ENCODE measurements around the gene MREG. TPM values are rescaled to one million over a fixed set of nuclear protein-coding genes. Genes with fewer than 3 reads are reported as not detected.

MREG gene, protein sequence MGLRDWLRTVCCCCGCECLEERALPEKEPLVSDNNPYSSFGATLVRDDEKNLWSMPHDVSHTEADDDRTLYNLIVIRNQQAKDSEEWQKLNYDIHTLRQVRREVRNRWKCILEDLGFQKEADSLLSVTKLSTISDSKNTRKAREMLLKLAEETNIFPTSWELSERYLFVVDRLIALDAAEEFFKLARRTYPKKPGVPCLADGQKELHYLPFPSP
- 10.6 and 10.9 TPM in 2 replicates for total RNA-seq

DNA sequence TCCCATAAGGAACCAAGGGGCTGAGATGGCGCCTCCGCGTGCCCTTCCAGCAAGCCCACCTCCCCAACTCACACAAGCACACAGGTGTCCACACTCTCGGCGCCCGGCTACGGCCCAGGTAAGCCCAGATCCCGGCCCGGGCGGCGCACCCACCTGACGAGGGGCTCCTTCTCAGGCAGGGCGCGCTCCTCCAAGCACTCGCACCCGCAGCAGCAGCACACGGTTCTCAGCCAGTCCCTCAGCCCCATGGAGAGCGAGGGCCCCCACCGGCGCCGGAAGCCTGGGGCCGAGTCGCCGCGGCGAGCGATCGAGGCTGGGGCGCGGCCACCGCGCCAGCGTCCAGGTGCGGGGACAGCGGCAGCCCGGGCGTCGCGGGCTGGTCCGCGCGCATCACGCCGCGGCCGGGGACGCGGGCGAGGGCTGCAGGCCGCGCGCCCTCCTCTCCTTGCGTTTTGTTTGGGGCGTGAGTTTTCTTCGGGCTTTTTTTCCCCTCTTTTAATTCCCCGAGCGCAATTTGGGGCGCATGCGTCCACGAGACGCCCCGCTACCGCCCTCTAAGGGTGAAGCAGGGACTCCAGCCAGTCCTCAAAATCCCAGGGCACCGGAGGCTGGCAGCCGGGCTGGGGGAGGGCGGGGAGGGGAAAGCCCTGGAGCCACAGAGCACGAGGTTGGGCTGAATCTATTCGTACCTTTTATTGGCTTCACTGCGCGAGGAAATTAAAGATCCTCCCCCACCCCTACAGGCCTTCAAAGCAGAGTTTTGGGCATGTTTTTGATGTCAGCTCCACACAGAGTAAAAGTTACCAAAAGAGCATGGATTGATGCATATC lies at the start of gene MREG:
Gene MREG (minus strand): TSS at position 472 of the 830 bp plus-strand sequence. CDS start 224 bp downstream, at position 248.
- DNase-seq = peak; percentile 95
- H3K4me1 Mint-ChIP-seq = peaks cover 47% of the 10 kb centered on the region
- peaks cover 3% of the 10 kb centered on the region for H3K27me3 Mint-ChIP-seq
- peak within 1 kb of the TSS; percentile 71 for H3K27ac Mint-ChIP-seq
- peaks cover 6% of the 10 kb centered on the region for H3K36me3 Mint-ChIP-seq (ENCODE audit: low read depth)
- H3K4me3 Mint-ChIP-seq = peak within 1 kb of the TSS; percentile 90
- no peaks in the 10 kb centered on the region for H3K9me3 Mint-ChIP-seq
- intact Hi-C loops (cut with micrococcal nuclease) = loop anchor here (1.0 to 2.0 kb wide), 2 partner anchors 19 to 62 kb away; no protein-coding TSS in a partner anchor

DNA sequence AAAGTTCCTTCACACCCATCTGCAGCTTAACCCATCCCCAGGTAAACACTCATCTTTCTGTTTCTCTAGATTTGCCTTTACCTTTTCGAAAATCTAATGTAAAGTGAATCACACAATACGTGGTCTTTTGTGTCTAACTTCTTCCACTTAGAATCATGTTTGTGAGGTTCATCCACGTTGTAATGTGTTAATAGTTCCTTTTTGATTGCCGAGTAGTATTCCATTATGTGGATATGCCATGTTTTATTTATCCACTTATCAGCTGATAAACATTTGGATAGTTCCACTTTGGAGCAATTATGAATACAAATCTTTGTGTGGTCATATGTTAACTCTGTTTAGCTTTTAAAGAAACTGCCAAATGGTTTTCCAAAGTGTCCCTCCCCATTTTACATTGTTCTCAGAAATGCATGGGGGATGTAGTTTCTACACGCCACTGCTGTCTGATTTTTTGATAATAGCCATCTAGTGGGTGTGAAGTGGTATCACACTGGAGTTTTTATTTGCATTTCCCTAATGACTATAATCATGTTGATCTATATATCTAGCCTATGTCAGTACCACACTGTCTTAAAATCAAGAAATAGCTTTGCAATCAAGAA lies 46.0 kb upstream of the MREG start:
- no peak overlapping the region for H3K4me3 Mint-ChIP-seq

DNA sequence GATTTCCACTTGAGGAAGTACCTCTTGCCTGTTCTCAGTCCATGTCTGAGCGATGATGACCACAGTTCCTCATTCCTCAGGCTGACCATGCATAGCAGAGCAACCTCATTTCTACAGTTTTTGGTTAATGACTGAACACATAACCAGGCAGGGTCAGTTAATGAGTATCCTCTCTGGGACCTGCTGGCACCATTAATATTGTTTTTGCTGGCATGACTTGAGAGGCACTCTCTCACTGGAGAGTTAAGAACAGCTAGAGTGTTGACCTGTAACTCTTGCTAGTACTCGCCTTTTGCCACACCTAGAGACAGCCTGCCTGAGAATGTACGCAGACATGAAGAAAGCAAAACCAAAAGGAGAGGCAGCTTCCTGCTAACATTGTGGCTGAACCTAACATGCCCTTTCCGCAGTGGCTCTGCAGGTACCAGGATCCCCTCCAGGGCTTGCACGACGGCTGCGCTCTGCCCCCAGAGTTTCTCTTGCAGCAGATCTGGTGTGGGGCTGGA lies 44.4 kb upstream of the MREG start:
- peak; percentile 90 for DNase-seq
- Mint-ChIP-seq H3K9me3 (no peaks in the 10 kb centered on the region), H3K4me1 (peaks cover 32% of the 10 kb centered on the region), H3K27ac (peak overlapping the region; percentile 92), H3K36me3 (ENCODE audit: low read depth) (peaks cover 24% of the 10 kb centered on the region), H3K27me3 (no peaks in the 10 kb centered on the region), H3K4me3 (peak overlapping the region; percentile 81)
- intact Hi-C loops (cut with micrococcal nuclease) = loop anchor here (2.0 kb wide), 1 partner anchor 23 kb away; the partner anchor contains the start of genes PECR and TMEM169

More for the DNA sequence above, 46.0 kb upstream of the MREG start:
- Mint-ChIP-seq H3K36me3 (ENCODE audit: low read depth) (peaks cover 26% of the 10 kb centered on the region), H3K27ac (peak overlapping the region; percentile 51), H3K9me3 (no peaks in the 10 kb centered on the region), H3K27me3 (no peaks in the 10 kb centered on the region), H3K4me1 (peaks cover 32% of the 10 kb centered on the region)
- intact Hi-C loops (cut with micrococcal nuclease) = loop anchor here (2.0 kb wide), 1 partner anchor 21 kb away; the partner anchor contains the start of genes PECR and TMEM169
- no peak for DNase-seq

DNA sequence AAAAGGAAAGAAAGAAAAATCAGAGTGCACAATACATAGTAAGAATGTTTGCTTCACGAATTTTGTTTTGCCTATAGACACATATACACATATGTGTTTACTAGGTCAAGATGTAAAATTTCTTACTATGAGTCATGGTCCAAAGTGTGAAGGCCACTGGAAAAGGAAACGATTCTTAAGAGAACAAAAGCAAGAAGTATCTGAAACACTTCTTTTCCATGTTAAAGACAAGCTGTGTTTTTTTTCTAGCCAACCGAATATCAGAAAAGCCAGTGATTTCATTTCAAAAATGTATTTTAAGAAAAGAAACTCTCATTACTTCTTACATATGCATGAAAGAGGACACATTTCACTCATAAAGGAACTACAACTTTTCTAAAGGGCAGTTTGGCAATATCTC lies 43.4 kb upstream of the MREG start:
- peak overlapping the region; percentile 41 for H3K27ac Mint-ChIP-seq
- no peak for DNase-seq
- H3K27me3 Mint-ChIP-seq = no peaks in the 10 kb centered on the region
- no peaks in the 10 kb centered on the region for H3K9me3 Mint-ChIP-seq
- intact Hi-C loops (cut with micrococcal nuclease) = no loop called here
- peaks cover 20% of the 10 kb centered on the region for H3K36me3 Mint-ChIP-seq (ENCODE audit: low read depth)
- H3K4me1 Mint-ChIP-seq = peaks cover 32% of the 10 kb centered on the region
- H3K4me3 Mint-ChIP-seq = no peak overlapping the region

DNA sequence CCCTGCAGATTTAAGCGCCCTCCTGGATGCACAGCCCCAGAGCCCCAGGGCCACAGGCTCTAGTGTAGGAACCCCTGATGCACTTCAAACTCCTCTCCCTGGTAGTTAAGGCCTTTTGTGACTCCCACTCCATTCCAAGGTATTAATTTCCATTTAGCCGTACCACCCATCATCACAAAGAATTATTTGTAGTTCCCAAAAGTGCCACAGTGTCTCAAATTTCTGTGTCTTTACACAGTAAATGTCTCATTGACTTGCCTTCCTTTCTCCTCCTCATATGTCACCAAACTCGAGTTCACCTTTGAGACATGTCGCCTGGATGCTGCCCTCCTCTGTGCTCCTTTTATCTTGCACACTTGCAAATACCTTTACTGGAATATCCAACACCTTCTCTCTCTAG lies 42.3 kb upstream of the MREG start:
- peak overlapping the region; percentile 11 for H3K27ac Mint-ChIP-seq
- H3K27me3 Mint-ChIP-seq = no peaks in the 10 kb centered on the region
- no peak overlapping the region for H3K4me3 Mint-ChIP-seq
- H3K9me3 Mint-ChIP-seq = no peaks in the 10 kb centered on the region
- DNase-seq = no peak
- intact Hi-C loops (cut with micrococcal nuclease) = loop anchor here (1.0 kb wide), 1 partner anchor 23 kb away; no protein-coding TSS in a partner anchor
- H3K36me3 Mint-ChIP-seq (ENCODE audit: low read depth) = peaks cover 20% of the 10 kb centered on the region
- H3K4me1 Mint-ChIP-seq = peaks cover 32% of the 10 kb centered on the region

DNA sequence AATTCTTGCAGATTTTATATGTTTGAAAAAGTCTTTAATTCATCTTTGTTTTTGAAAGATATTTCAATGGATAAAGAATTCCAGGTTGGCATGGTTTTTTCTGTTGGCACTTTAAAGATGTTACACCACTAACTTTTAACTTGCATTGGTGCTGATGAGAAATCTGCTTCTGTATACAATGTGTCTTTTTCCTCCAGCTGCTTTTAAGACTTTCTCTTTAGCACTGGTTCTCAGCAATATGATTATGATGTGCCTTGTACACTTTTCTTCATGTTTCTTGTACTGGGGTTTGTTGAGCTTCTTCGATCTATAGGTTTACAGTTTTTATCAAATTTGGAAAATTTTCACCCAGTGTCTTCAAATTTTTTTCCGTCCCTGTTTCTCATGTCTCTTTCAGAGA lies 39.1 kb upstream of the MREG start:
- DNase-seq = no peak
- no peaks in the 10 kb centered on the region for H3K9me3 Mint-ChIP-seq
- intact Hi-C loops (cut with micrococcal nuclease) = no loop called here
- peaks cover 28% of the 10 kb centered on the region for H3K36me3 Mint-ChIP-seq (ENCODE audit: low read depth)
- H3K4me1 Mint-ChIP-seq = peaks cover 17% of the 10 kb centered on the region
- no peak overlapping the region for H3K27ac Mint-ChIP-seq
- H3K4me3 Mint-ChIP-seq = no peak overlapping the region
- H3K27me3 Mint-ChIP-seq = no peaks in the 10 kb centered on the region

DNA sequence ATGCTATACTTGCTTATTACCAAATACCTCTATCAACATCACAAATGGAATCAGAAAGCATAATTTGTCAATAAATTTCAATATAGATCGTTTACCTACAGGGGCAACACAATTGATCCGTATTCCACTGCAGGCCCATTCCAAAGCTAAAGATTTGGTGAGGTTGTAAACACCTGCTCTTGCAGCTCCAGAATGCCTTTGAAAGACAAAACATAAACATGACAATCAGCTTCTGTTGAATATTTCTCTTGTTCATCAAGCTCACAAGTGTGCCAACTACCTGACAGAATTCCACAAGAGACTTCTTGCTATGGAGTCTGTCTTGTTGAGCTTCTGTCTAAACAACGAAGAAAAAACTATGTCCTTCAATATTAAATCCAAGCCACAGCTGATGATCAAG lies 38.0 kb upstream of the MREG start:
- peaks cover 8% of the 10 kb centered on the region for H3K4me1 Mint-ChIP-seq
- H3K36me3 Mint-ChIP-seq (ENCODE audit: low read depth) = peaks cover 28% of the 10 kb centered on the region
- DNase-seq = no peak
- no peak overlapping the region for H3K4me3 Mint-ChIP-seq
- intact Hi-C loops (cut with micrococcal nuclease) = no loop called here
- H3K9me3 Mint-ChIP-seq = no peaks in the 10 kb centered on the region
- H3K27me3 Mint-ChIP-seq = no peaks in the 10 kb centered on the region
- no peak overlapping the region for H3K27ac Mint-ChIP-seq

DNA sequence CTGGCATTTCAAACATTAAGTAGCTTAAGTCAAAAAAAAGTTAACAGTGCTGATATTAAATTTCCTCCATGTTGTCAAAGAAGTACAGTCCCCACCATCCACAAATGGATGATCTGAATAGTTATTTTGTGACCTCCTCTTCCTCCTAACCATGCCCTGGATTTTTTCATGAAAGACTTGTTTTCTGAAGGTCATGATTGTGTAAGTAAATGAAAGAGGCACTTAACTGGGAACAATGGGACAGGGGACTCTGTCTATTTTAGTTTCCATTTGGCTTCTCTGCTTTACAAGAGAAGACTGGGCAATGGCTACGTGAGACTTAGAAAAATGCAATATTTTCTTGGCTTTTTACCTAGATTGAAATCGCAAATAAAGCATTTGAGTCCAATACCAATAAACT lies 36.1 kb upstream of the MREG start:
- DNase-seq = no peak
- Mint-ChIP-seq H3K9me3 (no peaks in the 10 kb centered on the region), H3K27ac (no peak overlapping the region), H3K4me3 (no peak overlapping the region), H3K36me3 (ENCODE audit: low read depth) (peaks cover 23% of the 10 kb centered on the region), H3K4me1 (peaks cover 6% of the 10 kb centered on the region), H3K27me3 (no peaks in the 10 kb centered on the region)
- intact Hi-C loops (cut with micrococcal nuclease) = no loop called here

DNA sequence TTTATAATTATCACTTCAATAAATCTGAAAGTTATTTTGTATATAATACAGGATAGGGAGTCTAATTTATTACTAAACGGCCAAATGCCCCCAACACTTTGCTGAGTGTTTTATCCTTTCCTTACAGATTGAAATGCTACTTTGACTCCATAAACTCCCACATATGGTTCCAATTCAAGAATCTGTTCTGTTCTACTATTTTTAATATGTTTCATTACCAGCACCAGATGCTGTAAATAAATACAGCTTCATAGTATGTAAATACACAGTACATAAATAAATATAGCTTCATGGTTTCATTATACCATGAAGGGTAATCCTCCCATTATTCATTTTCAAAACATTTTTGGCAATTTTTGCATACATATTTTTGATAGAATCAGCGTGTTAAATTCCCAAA lies 34.0 kb upstream of the MREG start:
- no peak for DNase-seq
- no peak overlapping the region for H3K4me3 Mint-ChIP-seq
- no peaks in the 10 kb centered on the region for H3K9me3 Mint-ChIP-seq
- intact Hi-C loops (cut with micrococcal nuclease) = no loop called here
- H3K36me3 Mint-ChIP-seq (ENCODE audit: low read depth) = peaks cover 31% of the 10 kb centered on the region
- no peak overlapping the region for H3K27ac Mint-ChIP-seq
- no peaks in the 10 kb centered on the region for H3K27me3 Mint-ChIP-seq
- peaks cover 6% of the 10 kb centered on the region for H3K4me1 Mint-ChIP-seq

DNA sequence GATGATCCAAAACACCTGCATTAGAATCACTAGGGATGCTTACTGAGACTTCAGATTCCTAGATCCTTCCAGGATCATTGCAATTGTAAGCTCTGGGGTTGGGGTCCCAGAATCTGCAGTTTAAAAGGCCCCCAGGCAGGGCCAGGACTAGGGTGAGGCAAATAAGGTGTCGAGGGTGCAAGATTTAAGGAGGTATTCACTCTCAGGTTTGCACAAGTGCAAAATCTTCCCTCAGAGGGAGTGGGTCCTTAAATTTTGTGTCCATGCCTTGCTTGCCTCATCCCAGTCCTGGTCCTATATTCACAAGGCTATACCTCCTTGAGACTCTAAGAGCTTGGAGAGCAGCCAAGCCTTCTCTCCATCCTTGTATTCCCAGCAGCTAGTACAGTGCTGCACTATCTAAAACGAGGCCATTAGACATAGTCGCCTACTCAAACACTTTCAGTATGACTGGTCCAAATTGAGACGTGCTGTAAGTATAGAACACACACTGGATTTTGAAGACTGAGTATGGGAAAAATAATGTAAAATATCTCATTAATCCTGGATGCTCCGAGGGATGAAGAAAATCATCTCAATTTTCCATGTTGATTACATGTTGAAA lies 31.6 kb upstream of the MREG start:
- H3K4me3 Mint-ChIP-seq = no peak overlapping the region
- H3K27me3 Mint-ChIP-seq = no peaks in the 10 kb centered on the region
- H3K36me3 Mint-ChIP-seq (ENCODE audit: low read depth) = peaks cover 28% of the 10 kb centered on the region
- intact Hi-C loops (cut with micrococcal nuclease) = no loop called here
- peaks cover 6% of the 10 kb centered on the region for H3K4me1 Mint-ChIP-seq
- H3K27ac Mint-ChIP-seq = no peak overlapping the region
- H3K9me3 Mint-ChIP-seq = no peaks in the 10 kb centered on the region
- DNase-seq = no peak

DNA sequence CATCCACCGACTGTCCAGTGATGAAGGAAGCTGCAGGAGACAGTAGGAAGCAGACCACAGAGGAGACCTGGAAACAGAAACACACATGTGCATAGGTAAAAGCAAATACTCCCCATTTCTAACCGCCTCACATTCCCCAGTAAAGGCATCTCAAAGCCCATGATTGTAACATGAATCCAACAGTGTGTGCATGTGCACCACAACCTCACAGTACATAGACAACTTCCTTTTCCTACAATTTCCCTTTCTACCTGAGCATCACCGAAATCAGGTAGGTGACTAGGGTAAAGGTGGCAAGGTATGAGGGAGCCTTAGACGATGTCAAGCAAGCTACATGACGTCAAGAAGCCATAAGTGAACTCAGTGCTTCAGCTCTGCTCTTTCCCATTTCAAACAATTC lies 30.6 kb upstream of the MREG start:
- H3K27me3 Mint-ChIP-seq = no peaks in the 10 kb centered on the region
- no peak for DNase-seq
- H3K4me3 Mint-ChIP-seq = no peak overlapping the region
- no peaks in the 10 kb centered on the region for H3K9me3 Mint-ChIP-seq
- H3K27ac Mint-ChIP-seq = no peak overlapping the region
- intact Hi-C loops (cut with micrococcal nuclease) = no loop called here
- peaks cover 29% of the 10 kb centered on the region for H3K36me3 Mint-ChIP-seq (ENCODE audit: low read depth)
- H3K4me1 Mint-ChIP-seq = peaks cover 6% of the 10 kb centered on the region

DNA sequence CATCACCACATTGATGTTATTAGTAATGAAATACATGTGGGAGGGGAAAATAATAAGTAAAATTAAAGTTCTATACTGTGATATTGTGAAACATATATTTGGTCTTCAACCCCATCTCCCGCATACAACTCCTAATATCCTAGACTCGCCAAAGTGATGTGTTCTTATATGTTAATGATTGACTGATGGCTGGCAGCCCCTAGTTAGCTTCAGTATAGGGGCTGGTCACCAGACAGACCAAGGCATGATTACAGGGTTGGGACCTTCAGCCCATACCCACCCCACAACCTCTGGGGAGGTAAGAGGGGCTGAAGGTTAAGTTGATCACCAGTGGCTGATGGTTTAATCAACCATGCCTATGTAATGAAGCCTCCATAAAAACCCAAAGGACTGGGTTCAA lies 28.1 kb upstream of the MREG start:
- Mint-ChIP-seq H3K4me3 (no peak overlapping the region), H3K4me1 (peaks cover 6% of the 10 kb centered on the region), H3K27ac (no peak overlapping the region), H3K9me3 (no peaks in the 10 kb centered on the region), H3K27me3 (no peaks in the 10 kb centered on the region), H3K36me3 (ENCODE audit: low read depth) (peaks cover 31% of the 10 kb centered on the region)
- no peak for DNase-seq
- intact Hi-C loops (cut with micrococcal nuclease) = no loop called here

DNA sequence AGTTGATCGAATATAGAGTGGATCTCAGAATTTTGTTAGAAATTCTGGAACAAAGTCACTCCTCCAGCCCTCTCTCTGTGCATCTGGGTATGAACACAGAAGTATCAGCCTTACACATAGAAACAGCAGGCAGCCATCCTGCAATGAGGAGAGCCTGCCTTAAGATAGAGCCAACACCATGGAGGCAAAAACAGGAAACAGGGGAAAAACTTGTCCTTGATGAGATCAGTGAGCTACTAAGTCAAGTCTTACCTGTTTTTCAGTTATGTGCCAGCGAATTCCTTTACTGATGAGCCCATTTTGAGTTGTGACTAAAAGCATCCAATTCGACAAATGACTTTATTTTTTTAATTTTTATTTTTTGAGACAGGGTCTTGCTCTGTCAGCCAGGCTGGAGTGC lies 26.6 kb upstream of the MREG start:
- no peaks in the 10 kb centered on the region for H3K9me3 Mint-ChIP-seq
- no peak for DNase-seq
- H3K4me1 Mint-ChIP-seq = peaks cover under 1% of the 10 kb centered on the region
- no peak overlapping the region for H3K4me3 Mint-ChIP-seq
- no peak overlapping the region for H3K27ac Mint-ChIP-seq
- no peaks in the 10 kb centered on the region for H3K27me3 Mint-ChIP-seq
- intact Hi-C loops (cut with micrococcal nuclease) = no loop called here
- peaks cover 30% of the 10 kb centered on the region for H3K36me3 Mint-ChIP-seq (ENCODE audit: low read depth)

Measured in activated CD4-positive, alpha-beta T cell treated with anti-CD3 and anti-CD28 coated beads, Interleukin-2, amount 10 ng/mL, durations not matched to agents 24 days and 14 days (primary cell).